SK-N-SH treated with all-trans-retinoic acid at 6 μM for 48 hours (cell line): ENCODE data around the gene RPP30.
A peak's percentile ranks its signal among the peaks of the same experiment; 100 is the strongest.

ENCODE experiments used
- ATAC-seq: fragments of 200-7000 bp; cut with Tn5 transposase; 3 replicates; pipeline ENCODE4 v1.9.1; 2020; ENCODE audit warnings: mild to moderate bottlenecking, moderate library complexity
- ARNTL ChIP-seq: fragments of 450-650 bp; formaldehyde crosslinking; IDR thresholded peaks from 2 replicates; pipeline ENCODE4 v1.5.0; 2020; ENCODE audit warnings: low read depth, mild to moderate bottlenecking, moderate library complexity, borderline replicate concordance
- BACH2 ChIP-seq: fragments of 250-450 bp; sonication (Bioruptor Pico); IDR thresholded peaks from 2 replicates; pipeline ENCODE4 v1.9.0; 2021; ENCODE audit warnings: mild to moderate bottlenecking, borderline replicate concordance
- CSDC2 ChIP-seq: fragments of 250-450 bp; sonication (Bioruptor Pico); IDR thresholded peaks from 2 replicates; pipeline ENCODE4 v1.5.0; 2020; ENCODE audit warnings: mild to moderate bottlenecking, moderate library complexity
- ESRRG ChIP-seq: fragments of 250-450 bp; sonication (Bioruptor Pico); IDR thresholded peaks from 2 replicates; pipeline ENCODE4 v1.6.1; 2021; ENCODE audit warnings: mild to moderate bottlenecking
- ISL1 ChIP-seq: fragments of 250-450 bp; sonication (Bioruptor Pico); IDR thresholded peaks from 2 replicates; pipeline ENCODE4 v2.1.2; 2022; ENCODE audit warnings: mild to moderate bottlenecking, moderate library complexity
- OSR1 ChIP-seq: fragments of 250-450 bp; sonication (Bioruptor Pico); IDR thresholded peaks from 2 replicates; pipeline ENCODE4 v1.8.0; 2022; ENCODE audit warnings: moderate library complexity, mild to moderate bottlenecking, inconsistent platforms
- PPARA ChIP-seq: fragments of 250-450 bp; sonication (Bioruptor Pico); IDR thresholded peaks from 2 replicates; pipeline ENCODE4 v1.5.0; 2020; ENCODE audit warnings: mild to moderate bottlenecking, borderline replicate concordance
- RARB ChIP-seq: fragments of 250-450 bp; sonication (Bioruptor Pico); IDR thresholded peaks from 2 replicates; pipeline ENCODE4 v1.8.0; 2021; ENCODE audit warnings: mild to moderate bottlenecking, moderate library complexity
- SNAI2 ChIP-seq: fragments of 250-450 bp; sonication (Bioruptor Pico); IDR thresholded peaks from 2 replicates; pipeline ENCODE4 v1.5.0; 2020; ENCODE audit warnings: mild to moderate bottlenecking, moderate library complexity
- TOX ChIP-seq: fragments of 250-450 bp; sonication (Bioruptor Pico); IDR thresholded peaks from 2 replicates; pipeline ENCODE4 v1.8.0; 2021; ENCODE audit warnings: mild to moderate bottlenecking, moderate library complexity, borderline replicate concordance
- ZFP3 ChIP-seq: fragments of 250-450 bp; sonication (Bioruptor Pico); IDR thresholded peaks from 2 replicates; pipeline ENCODE4 v1.5.0; 2020; ENCODE audit warnings: mild to moderate bottlenecking, moderate library complexity
- ZNF70 ChIP-seq: fragments of 450-650 bp; formaldehyde crosslinking; IDR thresholded peaks from 2 replicates; pipeline ENCODE4 v1.5.0; 2020; ENCODE audit warnings: mild to moderate bottlenecking, moderate library complexity
- ZNF8 ChIP-seq: fragments of 450-650 bp; formaldehyde crosslinking; IDR thresholded peaks from 2 replicates; pipeline ENCODE4 v1.5.0; 2020; ENCODE audit warnings: mild to moderate bottlenecking, moderate library complexity
- TF ChIP-seq, protein P1 (sequence below): fragments of 250-450 bp; sonication (Bioruptor Pico); IDR thresholded peaks from 2 replicates; pipeline ENCODE4 v1.8.0; 2020; ENCODE audit warnings: mild to moderate bottlenecking, moderate library complexity, borderline replicate concordance
- TF ChIP-seq, protein P2 (sequence below): fragments of 250-450 bp; sonication (Bioruptor Pico); IDR thresholded peaks from 2 replicates; pipeline ENCODE4 v1.5.1; 2021; ENCODE audit warnings: mild to moderate bottlenecking, moderate library complexity
- TF ChIP-seq, protein P3 (sequence below): fragments of 250-450 bp; sonication (Bioruptor Pico); IDR thresholded peaks from 2 replicates; pipeline ENCODE4 v1.8.0; 2021; ENCODE audit warnings: low read depth, mild to moderate bottlenecking, moderate library complexity, borderline replicate concordance
- TF ChIP-seq, protein P4 (sequence below): fragments of 250-450 bp; sonication (Bioruptor Pico); IDR thresholded peaks from 2 replicates; pipeline ENCODE4 v1.5.1; 2020; ENCODE audit warnings: low read depth, mild to moderate bottlenecking, moderate library complexity
- TF ChIP-seq, protein P5 (sequence below): fragments of 250-450 bp; sonication (Bioruptor Pico); IDR thresholded peaks from 2 replicates; pipeline ENCODE4 v1.5.0; 2020; ENCODE audit warnings: mild to moderate bottlenecking, moderate library complexity

RPP30 gene

DNA sequence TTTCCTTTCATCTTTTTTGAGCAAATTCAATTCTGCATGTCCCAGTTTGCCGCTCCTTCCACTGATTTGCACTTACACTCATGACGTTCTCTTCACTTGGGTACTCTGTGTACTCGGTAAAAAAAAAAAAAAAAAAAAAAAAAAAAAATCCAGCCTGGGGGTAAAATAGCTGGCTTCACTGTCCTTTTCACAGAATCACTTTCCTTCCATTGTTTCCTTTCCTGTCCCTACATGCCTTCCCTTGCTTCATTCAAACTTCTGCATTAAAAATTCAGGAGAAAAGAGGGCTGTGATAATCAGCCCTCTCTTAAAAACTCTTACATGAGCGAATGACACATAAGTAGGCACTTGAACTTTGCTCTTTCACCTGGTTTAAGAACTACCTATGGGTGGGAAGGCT, 40.4 kb downstream of the RPP30 start:
- TF ChIP-seq, protein P1, sequence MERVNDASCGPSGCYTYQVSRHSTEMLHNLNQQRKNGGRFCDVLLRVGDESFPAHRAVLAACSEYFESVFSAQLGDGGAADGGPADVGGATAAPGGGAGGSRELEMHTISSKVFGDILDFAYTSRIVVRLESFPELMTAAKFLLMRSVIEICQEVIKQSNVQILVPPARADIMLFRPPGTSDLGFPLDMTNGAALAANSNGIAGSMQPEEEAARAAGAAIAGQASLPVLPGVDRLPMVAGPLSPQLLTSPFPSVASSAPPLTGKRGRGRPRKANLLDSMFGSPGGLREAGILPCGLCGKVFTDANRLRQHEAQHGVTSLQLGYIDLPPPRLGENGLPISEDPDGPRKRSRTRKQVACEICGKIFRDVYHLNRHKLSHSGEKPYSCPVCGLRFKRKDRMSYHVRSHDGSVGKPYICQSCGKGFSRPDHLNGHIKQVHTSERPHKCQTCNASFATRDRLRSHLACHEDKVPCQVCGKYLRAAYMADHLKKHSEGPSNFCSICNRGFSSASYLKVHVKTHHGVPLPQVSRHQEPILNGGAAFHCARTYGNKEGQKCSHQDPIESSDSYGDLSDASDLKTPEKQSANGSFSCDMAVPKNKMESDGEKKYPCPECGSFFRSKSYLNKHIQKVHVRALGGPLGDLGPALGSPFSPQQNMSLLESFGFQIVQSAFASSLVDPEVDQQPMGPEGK (CRISPR knock-in tag) = no peak
- TF ChIP-seq SNAI2 (CRISPR knock-in tag) (no peak), OSR1 (CRISPR knock-in tag) (no peak), CSDC2 (CRISPR knock-in tag) (no peak), PPARA (CRISPR knock-in tag) (no peak)
- TF ChIP-seq, protein P2, sequence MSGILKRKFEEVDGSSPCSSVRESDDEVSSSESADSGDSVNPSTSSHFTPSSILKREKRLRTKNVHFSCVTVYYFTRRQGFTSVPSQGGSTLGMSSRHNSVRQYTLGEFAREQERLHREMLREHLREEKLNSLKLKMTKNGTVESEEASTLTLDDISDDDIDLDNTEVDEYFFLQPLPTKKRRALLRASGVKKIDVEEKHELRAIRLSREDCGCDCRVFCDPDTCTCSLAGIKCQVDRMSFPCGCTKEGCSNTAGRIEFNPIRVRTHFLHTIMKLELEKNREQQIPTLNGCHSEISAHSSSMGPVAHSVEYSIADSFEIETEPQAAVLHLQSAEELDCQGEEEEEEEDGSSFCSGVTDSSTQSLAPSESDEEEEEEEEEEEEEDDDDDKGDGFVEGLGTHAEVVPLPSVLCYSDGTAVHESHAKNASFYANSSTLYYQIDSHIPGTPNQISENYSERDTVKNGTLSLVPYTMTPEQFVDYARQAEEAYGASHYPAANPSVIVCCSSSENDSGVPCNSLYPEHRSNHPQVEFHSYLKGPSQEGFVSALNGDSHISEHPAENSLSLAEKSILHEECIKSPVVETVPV (CRISPR knock-in tag) = no peak
- TF ChIP-seq, protein P3, sequence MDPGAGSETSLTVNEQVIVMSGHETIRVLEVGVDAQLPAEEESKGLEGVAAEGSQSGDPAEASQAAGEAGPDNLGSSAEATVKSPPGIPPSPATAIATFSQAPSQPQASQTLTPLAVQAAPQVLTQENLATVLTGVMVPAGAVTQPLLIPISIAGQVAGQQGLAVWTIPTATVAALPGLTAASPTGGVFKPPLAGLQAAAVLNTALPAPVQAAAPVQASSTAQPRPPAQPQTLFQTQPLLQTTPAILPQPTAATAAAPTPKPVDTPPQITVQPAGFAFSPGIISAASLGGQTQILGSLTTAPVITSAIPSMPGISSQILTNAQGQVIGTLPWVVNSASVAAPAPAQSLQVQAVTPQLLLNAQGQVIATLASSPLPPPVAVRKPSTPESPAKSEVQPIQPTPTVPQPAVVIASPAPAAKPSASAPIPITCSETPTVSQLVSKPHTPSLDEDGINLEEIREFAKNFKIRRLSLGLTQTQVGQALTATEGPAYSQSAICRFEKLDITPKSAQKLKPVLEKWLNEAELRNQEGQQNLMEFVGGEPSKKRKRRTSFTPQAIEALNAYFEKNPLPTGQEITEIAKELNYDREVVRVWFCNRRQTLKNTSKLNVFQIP (CRISPR knock-in tag) = no peak
- no peak; the same call in 2 of the 3 replicates for ATAC-seq

DNA sequence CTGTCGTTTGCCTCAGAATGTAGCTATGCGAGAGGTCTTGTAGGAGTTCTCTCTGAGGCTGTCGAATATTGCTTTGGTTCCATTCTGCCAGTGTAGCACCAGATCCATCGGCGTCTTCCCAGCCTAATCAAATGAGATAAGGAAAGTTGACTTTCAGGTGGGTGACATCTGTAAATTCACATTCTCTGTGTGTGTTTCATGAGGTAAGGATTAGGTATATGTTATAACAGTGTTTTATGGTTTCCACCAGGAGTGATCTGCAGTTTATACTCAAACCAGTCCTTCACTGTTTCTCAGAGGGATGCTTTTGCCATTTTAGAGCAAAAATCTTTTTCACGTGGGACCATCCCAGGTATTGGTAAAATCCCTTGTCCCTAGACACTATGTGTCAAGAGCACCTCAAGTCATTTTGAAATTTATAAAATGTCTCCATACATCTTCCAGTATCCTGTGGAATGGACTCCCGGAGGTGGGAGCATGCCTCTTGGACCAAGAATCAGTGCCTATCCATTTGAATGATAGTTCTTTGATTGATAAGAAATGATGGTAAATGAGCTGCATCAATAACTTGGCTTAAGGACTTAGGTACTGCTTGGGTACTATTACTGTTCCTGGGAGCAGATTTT, 41.2 kb downstream of the RPP30 start:
- TF ChIP-seq SNAI2 (CRISPR knock-in tag) = no peak
- no peak for TF ChIP-seq BACH2 (CRISPR knock-in tag)
- no peak; the same call in 2 of the 3 replicates for ATAC-seq

DNA sequence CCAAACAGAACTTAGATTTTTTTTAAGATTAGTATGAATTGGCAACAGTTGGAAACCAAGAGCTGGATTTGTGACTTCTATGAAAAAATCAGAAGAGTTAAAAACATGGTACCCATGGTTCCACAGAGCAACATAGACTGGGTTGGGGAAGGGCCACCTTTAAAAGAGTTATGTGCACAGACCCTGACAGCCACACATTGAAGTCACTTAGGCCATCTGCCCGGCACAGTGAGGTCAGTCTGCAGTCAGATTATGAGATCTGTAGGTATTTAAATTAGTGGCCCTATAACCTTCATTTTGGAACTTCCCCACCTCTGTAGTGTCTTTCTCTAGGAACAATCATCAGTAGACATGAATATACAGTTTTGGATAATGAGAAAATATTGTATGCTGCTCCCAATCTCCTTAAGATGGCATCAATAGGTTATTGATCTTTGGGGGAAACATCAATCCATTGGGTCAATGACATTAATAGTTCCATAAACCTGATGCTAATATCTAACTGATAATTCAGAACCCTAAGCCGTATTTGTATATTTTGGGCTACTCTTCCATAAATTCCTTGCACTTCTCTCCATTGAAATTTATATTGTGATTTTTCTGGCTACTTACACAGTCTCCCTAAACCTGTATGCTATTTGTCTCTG, 42.1 kb downstream of the RPP30 start:
- no peak for ATAC-seq
- no peak for TF ChIP-seq ESRRG
- no peak for TF ChIP-seq BACH2 (CRISPR knock-in tag)
- TF ChIP-seq, protein P4, sequence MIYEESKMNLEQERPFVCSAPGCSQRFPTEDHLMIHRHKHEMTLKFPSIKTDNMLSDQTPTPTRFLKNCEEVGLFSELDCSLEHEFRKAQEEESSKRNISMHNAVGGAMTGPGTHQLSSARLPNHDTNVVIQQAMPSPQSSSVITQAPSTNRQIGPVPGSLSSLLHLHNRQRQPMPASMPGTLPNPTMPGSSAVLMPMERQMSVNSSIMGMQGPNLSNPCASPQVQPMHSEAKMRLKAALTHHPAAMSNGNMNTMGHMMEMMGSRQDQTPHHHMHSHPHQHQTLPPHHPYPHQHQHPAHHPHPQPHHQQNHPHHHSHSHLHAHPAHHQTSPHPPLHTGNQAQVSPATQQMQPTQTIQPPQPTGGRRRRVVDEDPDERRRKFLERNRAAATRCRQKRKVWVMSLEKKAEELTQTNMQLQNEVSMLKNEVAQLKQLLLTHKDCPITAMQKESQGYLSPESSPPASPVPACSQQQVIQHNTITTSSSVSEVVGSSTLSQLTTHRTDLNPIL (CRISPR knock-in tag) = no peak; the same call in 1 of the 2 replicates
- TF ChIP-seq ARNTL (CRISPR knock-in tag) = no peak
- TF ChIP-seq, protein P3 (CRISPR knock-in tag) = no peak

DNA sequence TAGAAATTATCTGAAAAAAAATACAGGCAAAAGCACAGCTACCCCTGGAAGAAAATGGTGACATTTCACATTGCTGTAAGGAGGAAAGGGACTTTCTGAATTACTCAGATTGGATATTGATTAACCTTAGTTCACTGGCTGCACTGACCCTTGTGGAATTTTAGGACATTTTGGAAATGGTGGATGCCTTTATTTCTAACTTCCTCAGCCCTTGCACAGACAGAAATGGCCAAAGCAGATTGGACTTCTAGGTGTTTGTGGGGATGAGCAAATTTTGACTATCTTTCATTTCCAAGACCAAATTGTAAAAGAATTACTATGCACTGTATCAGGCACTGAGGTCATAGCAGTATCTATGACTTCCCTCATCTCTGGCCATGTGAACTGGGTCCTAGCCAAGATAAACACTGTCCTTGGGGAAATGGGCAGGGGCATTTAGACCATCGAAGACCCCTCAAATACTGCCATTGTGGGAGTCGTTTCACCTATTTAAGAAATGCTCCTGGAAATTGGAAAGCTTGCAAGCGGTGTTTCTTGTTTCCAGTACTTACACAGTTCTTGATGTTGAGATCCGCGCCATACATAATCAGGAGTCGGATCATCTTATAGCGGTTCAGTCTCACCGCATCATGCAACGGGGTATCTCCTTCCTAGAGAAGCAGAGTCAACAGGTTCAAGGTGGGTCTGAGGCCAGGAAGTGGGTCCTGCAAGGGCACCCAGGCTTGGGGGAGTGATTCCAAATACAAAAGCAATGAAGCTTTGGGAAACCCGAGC, 43.4 kb downstream of the RPP30 start:
- ATAC-seq = no peak
- TF ChIP-seq, protein P5, sequence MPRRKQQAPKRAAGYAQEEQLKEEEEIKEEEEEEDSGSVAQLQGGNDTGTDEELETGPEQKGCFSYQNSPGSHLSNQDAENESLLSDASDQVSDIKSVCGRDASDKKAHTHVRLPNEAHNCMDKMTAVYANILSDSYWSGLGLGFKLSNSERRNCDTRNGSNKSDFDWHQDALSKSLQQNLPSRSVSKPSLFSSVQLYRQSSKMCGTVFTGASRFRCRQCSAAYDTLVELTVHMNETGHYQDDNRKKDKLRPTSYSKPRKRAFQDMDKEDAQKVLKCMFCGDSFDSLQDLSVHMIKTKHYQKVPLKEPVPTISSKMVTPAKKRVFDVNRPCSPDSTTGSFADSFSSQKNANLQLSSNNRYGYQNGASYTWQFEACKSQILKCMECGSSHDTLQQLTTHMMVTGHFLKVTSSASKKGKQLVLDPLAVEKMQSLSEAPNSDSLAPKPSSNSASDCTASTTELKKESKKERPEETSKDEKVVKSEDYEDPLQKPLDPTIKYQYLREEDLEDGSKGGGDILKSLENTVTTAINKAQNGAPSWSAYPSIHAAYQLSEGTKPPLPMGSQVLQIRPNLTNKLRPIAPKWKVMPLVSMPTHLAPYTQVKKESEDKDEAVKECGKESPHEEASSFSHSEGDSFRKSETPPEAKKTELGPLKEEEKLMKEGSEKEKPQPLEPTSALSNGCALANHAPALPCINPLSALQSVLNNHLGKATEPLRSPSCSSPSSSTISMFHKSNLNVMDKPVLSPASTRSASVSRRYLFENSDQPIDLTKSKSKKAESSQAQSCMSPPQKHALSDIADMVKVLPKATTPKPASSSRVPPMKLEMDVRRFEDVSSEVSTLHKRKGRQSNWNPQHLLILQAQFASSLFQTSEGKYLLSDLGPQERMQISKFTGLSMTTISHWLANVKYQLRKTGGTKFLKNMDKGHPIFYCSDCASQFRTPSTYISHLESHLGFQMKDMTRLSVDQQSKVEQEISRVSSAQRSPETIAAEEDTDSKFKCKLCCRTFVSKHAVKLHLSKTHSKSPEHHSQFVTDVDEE = no peak
- TF ChIP-seq, protein P1 (CRISPR knock-in tag) = 0 out of 2 replicates have a peak, but pooled peaks have one; percentile 29
- no peak for TF ChIP-seq ZNF8 (CRISPR knock-in tag)
- no peak for TF ChIP-seq RARB
- no peak for TF ChIP-seq ARNTL (CRISPR knock-in tag)
- no peak for TF ChIP-seq ZFP3 (CRISPR knock-in tag)
- no peak for TF ChIP-seq ISL1 (CRISPR knock-in tag)
- TF ChIP-seq ZNF70 (CRISPR knock-in tag) = no peak
- TF ChIP-seq, protein P2 (CRISPR knock-in tag) = no peak
- no peak for TF ChIP-seq TOX (CRISPR knock-in tag)
